ENCODE measurements around the gene CSTF1.

DNA sequence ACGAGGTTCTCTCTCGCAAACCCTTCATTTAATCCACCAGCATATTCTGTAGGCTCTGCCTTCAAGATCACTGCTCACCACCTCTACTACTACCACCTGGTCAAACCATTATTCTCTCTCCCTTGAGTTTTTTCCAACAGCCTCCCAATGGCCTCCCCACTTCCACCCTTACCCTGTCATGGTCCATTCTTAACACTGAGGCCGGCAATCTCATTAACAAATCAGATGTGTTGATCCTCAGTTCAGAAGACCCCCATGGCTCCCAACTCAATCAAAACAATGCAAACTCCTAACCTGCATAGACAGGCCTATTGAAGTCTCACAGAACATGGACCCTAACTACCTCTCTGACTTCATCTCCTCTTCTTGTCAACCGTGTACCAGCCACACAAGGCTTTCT lies 2.6 kb upstream of the CSTF1 start:
- TF ChIP-seq, protein P1, sequence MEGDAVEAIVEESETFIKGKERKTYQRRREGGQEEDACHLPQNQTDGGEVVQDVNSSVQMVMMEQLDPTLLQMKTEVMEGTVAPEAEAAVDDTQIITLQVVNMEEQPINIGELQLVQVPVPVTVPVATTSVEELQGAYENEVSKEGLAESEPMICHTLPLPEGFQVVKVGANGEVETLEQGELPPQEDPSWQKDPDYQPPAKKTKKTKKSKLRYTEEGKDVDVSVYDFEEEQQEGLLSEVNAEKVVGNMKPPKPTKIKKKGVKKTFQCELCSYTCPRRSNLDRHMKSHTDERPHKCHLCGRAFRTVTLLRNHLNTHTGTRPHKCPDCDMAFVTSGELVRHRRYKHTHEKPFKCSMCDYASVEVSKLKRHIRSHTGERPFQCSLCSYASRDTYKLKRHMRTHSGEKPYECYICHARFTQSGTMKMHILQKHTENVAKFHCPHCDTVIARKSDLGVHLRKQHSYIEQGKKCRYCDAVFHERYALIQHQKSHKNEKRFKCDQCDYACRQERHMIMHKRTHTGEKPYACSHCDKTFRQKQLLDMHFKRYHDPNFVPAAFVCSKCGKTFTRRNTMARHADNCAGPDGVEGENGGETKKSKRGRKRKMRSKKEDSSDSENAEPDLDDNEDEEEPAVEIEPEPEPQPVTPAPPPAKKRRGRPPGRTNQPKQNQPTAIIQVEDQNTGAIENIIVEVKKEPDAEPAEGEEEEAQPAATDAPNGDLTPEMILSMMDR (IDR thresholded peaks at IDR 0.05), result no peak
- TF ChIP-seq SMC3 (IDR thresholded peaks at IDR 0.05; ENCODE audit: low read depth, low read length) (no peak), RAD21 (IDR thresholded peaks at IDR 0.05; ENCODE audit: low read length) (no peak), EZH2phosphoT487 (IDR thresholded peaks at IDR 0.05; ENCODE audit: borderline replicate concordance, low read depth) (no peak), RCOR1 (IDR thresholded peaks at IDR 0.05; ENCODE audit: low read length) (no peak)
- TF ChIP-seq, protein P2, sequence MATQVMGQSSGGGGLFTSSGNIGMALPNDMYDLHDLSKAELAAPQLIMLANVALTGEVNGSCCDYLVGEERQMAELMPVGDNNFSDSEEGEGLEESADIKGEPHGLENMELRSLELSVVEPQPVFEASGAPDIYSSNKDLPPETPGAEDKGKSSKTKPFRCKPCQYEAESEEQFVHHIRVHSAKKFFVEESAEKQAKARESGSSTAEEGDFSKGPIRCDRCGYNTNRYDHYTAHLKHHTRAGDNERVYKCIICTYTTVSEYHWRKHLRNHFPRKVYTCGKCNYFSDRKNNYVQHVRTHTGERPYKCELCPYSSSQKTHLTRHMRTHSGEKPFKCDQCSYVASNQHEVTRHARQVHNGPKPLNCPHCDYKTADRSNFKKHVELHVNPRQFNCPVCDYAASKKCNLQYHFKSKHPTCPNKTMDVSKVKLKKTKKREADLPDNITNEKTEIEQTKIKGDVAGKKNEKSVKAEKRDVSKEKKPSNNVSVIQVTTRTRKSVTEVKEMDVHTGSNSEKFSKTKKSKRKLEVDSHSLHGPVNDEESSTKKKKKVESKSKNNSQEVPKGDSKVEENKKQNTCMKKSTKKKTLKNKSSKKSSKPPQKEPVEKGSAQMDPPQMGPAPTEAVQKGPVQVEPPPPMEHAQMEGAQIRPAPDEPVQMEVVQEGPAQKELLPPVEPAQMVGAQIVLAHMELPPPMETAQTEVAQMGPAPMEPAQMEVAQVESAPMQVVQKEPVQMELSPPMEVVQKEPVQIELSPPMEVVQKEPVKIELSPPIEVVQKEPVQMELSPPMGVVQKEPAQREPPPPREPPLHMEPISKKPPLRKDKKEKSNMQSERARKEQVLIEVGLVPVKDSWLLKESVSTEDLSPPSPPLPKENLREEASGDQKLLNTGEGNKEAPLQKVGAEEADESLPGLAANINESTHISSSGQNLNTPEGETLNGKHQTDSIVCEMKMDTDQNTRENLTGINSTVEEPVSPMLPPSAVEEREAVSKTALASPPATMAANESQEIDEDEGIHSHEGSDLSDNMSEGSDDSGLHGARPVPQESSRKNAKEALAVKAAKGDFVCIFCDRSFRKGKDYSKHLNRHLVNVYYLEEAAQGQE (IDR thresholded peaks at IDR 0.05; ENCODE audit: low read depth, low read length), result no peak
